ENCODE data around the gene FGFR4. TPM values are rescaled to one million over a fixed set of nuclear protein-coding genes. Genes with fewer than 3 reads are reported as not detected.

Gene FGFR4
- total RNA-seq, 1 donor from 2014 or later, result 1.1 TPM

DNA sequence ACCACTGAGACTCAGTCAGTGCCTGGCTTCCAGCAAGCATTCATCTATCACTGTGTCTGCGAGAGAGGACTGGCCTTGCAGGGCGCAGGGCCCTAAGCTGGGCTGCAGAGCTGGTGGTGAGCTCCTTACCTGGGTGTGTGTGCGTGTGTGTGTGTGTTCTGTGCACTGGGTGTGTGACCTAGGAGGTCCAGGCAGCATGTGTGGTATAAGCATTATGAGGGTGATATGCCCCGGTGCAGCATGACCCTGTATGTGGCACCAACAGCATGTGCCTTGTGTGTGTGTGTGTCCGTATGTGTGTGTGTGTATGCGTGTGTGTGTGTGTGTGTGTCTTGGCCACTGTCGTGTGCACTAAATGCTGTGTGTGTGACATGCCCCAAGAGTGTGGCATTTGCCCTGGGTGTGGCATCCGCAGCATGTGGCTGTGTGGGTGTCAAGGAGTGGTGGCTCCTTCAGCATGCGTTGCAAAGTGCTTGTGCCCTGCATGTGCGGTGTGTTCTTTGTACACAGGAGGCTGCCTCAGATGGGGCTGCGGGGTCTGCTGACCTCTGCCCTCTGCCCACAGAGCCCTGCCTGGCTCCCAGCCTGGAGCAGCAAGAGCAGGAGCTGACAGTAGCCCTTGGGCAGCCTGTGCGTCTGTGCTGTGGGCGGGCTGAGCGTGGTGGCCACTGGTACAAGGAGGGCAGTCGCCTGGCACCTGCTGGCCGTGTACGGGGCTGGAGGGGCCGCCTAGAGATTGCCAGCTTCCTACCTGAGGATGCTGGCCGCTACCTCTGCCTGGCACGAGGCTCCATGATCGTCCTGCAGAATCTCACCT is 3.3 kb downstream of the FGFR4 start:
- peaks cover 22% of the 10 kb centered on the region for H3K4me1 Mint-ChIP-seq (ENCODE audit: low read depth)
- no peak overlapping the region for H3K27ac Mint-ChIP-seq (ENCODE audit: unreplicated experiment)
- no peak for TF ChIP-seq CTCF (IDR thresholded peaks at IDR 0.05)
- H3K4me3 Mint-ChIP-seq (ENCODE audit: unreplicated experiment), result no peak overlapping the region
- peaks cover 4% of the 10 kb centered on the region for H3K27me3 Mint-ChIP-seq (ENCODE audit: low read depth)
- no peak for DNase-seq (ENCODE audit: low spot score)
- H3K9me3 Mint-ChIP-seq (ENCODE audit: low read depth), result no peaks in the 10 kb centered on the region
- peaks cover 2% of the 10 kb centered on the region for H3K36me3 Mint-ChIP-seq (ENCODE audit: low read depth)

DNA sequence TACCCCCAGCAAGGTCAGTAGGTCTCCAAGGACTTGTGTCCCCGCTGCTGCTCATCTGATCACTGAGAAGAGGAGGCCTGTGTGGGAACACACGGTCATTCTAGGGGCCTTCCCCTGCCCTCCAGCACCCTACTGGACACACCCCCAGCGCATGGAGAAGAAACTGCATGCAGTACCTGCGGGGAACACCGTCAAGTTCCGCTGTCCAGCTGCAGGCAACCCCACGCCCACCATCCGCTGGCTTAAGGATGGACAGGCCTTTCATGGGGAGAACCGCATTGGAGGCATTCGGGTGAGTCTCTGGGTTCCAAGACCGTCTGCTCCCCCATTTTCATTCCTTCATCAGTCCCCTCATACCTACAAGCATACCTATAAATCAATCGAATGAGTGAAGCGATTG is 4.1 kb downstream of the FGFR4 start:
- no peaks in the 10 kb centered on the region for H3K9me3 Mint-ChIP-seq (ENCODE audit: low read depth)
- DNase-seq (ENCODE audit: low spot score), result no peak
- H3K36me3 Mint-ChIP-seq (ENCODE audit: low read depth), result peaks cover 2% of the 10 kb centered on the region
- no peak overlapping the region for H3K27ac Mint-ChIP-seq (ENCODE audit: unreplicated experiment)
- peaks cover 4% of the 10 kb centered on the region for H3K27me3 Mint-ChIP-seq (ENCODE audit: low read depth)
- peaks cover 22% of the 10 kb centered on the region for H3K4me1 Mint-ChIP-seq (ENCODE audit: low read depth)
- TF ChIP-seq CTCF (IDR thresholded peaks at IDR 0.05), result no peak
- H3K4me3 Mint-ChIP-seq (ENCODE audit: unreplicated experiment), result no peak overlapping the region

GRCh38 chr5:177091232-177091631 is 4.5 kb downstream of the FGFR4 start:
- TF ChIP-seq CTCF (IDR thresholded peaks at IDR 0.05), result no peak
- Mint-ChIP-seq H3K36me3 (ENCODE audit: low read depth) (peaks cover 2% of the 10 kb centered on the region), H3K9me3 (ENCODE audit: low read depth) (no peaks in the 10 kb centered on the region), H3K4me1 (ENCODE audit: low read depth) (peaks cover 19% of the 10 kb centered on the region), H3K4me3 (ENCODE audit: unreplicated experiment) (no peak overlapping the region), H3K27me3 (ENCODE audit: low read depth) (peaks cover 4% of the 10 kb centered on the region), H3K27ac (ENCODE audit: unreplicated experiment) (no peak overlapping the region)
- DNase-seq (ENCODE audit: low spot score), result no peak

DNA sequence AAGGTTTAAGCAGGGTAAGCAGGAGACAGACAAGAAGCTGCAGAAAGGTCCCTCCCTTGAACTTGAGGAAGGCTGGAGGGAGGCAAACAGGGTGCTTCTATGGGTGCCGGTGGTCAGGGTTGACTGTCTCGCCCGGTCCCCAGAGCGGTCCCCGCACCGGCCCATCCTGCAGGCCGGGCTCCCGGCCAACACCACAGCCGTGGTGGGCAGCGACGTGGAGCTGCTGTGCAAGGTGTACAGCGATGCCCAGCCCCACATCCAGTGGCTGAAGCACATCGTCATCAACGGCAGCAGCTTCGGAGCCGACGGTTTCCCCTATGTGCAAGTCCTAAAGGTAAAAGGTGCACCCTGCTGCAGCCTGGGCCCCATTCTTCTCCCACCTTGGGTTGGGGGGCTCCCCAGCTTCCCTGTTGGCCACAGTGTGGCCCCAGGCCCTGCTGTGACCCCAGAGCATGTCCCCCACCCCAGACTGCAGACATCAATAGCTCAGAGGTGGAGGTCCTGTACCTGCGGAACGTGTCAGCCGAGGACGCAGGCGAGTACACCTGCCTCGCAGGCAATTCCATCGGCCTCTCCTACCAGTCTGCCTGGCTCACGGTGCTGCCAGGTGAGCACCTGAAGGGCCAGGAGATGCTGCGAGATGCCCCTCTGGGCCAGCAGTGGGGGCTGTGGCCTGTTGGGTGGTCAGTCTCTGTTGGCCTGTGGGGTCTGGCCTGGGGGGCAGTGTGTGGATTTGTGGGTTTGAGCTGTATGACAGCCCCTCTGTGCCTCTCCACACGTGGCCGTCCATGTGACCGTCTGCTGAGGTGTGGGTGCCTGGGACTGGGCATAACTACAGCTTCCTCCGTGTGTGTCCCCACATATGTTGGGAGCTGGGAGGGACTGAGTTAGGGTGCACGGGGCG is 5.7 kb downstream of the FGFR4 start:
- Mint-ChIP-seq H3K4me1 (ENCODE audit: low read depth) (peaks cover 16% of the 10 kb centered on the region), H3K27ac (ENCODE audit: unreplicated experiment) (no peak overlapping the region), H3K27me3 (ENCODE audit: low read depth) (peaks cover 4% of the 10 kb centered on the region), H3K9me3 (ENCODE audit: low read depth) (no peaks in the 10 kb centered on the region), H3K36me3 (ENCODE audit: low read depth) (peaks cover 2% of the 10 kb centered on the region), H3K4me3 (ENCODE audit: unreplicated experiment) (no peak overlapping the region)
- TF ChIP-seq CTCF (IDR thresholded peaks at IDR 0.05), result no peak
- no peak for DNase-seq (ENCODE audit: low spot score)

DNA sequence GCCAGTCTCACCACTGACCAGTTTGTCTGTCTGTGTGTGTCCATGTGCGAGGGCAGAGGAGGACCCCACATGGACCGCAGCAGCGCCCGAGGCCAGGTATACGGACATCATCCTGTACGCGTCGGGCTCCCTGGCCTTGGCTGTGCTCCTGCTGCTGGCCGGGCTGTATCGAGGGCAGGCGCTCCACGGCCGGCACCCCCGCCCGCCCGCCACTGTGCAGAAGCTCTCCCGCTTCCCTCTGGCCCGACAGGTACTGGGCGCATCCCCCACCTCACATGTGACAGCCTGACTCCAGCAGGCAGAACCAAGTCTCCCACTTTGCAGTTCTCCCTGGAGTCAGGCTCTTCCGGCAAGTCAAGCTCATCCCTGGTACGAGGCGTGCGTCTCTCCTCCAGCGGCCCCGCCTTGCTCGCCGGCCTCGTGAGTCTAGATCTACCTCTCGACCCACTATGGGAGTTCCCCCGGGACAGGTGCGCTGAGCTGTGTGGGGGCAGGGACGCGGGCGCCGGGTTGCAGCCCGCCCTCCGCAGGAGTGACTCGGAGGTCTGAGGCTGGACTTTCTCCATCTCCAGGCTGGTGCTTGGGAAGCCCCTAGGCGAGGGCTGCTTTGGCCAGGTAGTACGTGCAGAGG is 6.5 kb downstream of the FGFR4 start:
- Mint-ChIP-seq H3K4me3 (ENCODE audit: unreplicated experiment) (no peak overlapping the region), H3K9me3 (ENCODE audit: low read depth) (no peaks in the 10 kb centered on the region), H3K27ac (ENCODE audit: unreplicated experiment) (no peak overlapping the region), H3K36me3 (ENCODE audit: low read depth) (no peaks in the 10 kb centered on the region), H3K27me3 (ENCODE audit: low read depth) (peaks cover 1% of the 10 kb centered on the region), H3K4me1 (ENCODE audit: low read depth) (peaks cover 13% of the 10 kb centered on the region)
- no peak for DNase-seq (ENCODE audit: low spot score)
- no peak for TF ChIP-seq CTCF (IDR thresholded peaks at IDR 0.05)
